HepG2 (cell line): ENCODE data around the gene KIF3C. TPM values are rescaled to one million over a fixed set of nuclear protein-coding genes. Genes with fewer than 3 reads are reported as not detected.

Source experiments
- CHD2 ChIP-seq: IDR thresholded peaks from 2 replicates; pipeline ENCODE4 v1.6.1; 2011; ENCODE audit warnings: low read depth, low read length, improper control_type of control experiment
- FOSL2 ChIP-seq: sonication (generic); formaldehyde crosslinking; IDR thresholded peaks from 2 replicates; pipeline ENCODE4 v1.4.0; 2020; ENCODE audit warnings: missing genetic modification reagents
- FOXP1 ChIP-seq, 2 experiments: fragments of 450-650 bp in 1 of 2; IDR thresholded peaks; 2 replicates each; pipeline ENCODE4 v1.6.1; 2017 to 2018; ENCODE audit warnings: antibody characterized with exemption in 1 of 2
- HOMEZ ChIP-seq: IDR thresholded peaks from 2 replicates; pipeline ENCODE4 v1.6.1; 2016; ENCODE audit warnings: low read depth
- KDM5B ChIP-seq: sonication (generic); formaldehyde crosslinking; IDR thresholded peaks from 2 replicates; pipeline ENCODE4 v1.4.0; 2020; ENCODE audit warnings: missing genetic modification reagents, mild to moderate bottlenecking, borderline replicate concordance
- MTERF4 ChIP-seq: sonication (generic); formaldehyde crosslinking; IDR thresholded peaks from 2 replicates; pipeline ENCODE4 v1.8.0; 2023; ENCODE audit warnings: mild to moderate bottlenecking, missing genetic modification reagents
- NFE2 ChIP-seq: sonication (generic); formaldehyde crosslinking; IDR thresholded peaks from 2 replicates; pipeline ENCODE4 v1.4.0; 2020; ENCODE audit warnings: missing genetic modification reagents
- REPIN1 ChIP-seq: sonication (generic); formaldehyde crosslinking; IDR thresholded peaks from 2 replicates; pipeline ENCODE4 v1.8.0; 2022; ENCODE audit warnings: missing genetic modification reagents, low read depth, mild to moderate bottlenecking, borderline replicate concordance
- SP5 ChIP-seq: IDR thresholded peaks from 2 replicates; pipeline ENCODE4 v1.6.1; 2016; ENCODE audit warnings: low read depth, borderline replicate concordance
- ZBTB49 ChIP-seq: sonication (generic); formaldehyde crosslinking; IDR thresholded peaks from 2 replicates; pipeline ENCODE4 v1.4.0; 2020; ENCODE audit warnings: missing genetic modification reagents, borderline replicate concordance
- ZFP91 ChIP-seq: sonication (generic); formaldehyde crosslinking; IDR thresholded peaks from 2 replicates; pipeline ENCODE4 v1.9.0; 2022; ENCODE audit warnings: missing genetic modification reagents, mild to moderate bottlenecking, borderline replicate concordance
- ZNF121 ChIP-seq: sonication (generic); formaldehyde crosslinking; IDR thresholded peaks from 2 replicates; pipeline ENCODE4 v1.5.0; 2020; ENCODE audit warnings: mild to moderate bottlenecking, missing genetic modification reagents
- ZNF570 ChIP-seq: sonication (generic); formaldehyde crosslinking; IDR thresholded peaks from 2 replicates; pipeline ENCODE4 v1.4.0; 2020; ENCODE audit warnings: mild to moderate bottlenecking, missing genetic modification reagents, borderline replicate concordance
- ZNF629 ChIP-seq: sonication (generic); formaldehyde crosslinking; conservative IDR thresholded peaks from 2 replicates; pipeline ENCODE4 v1.5.0; 2020; ENCODE audit warnings: missing genetic modification reagents
- ZNF646 ChIP-seq: sonication (generic); formaldehyde crosslinking; IDR thresholded peaks from 2 replicates; pipeline ENCODE4 v1.9.0; 2021; ENCODE audit warnings: mild to moderate bottlenecking, missing genetic modification reagents
- ZNF788 ChIP-seq: sonication (generic); formaldehyde crosslinking; IDR thresholded peaks from 2 replicates; pipeline ENCODE4 v1.5.0; 2020; ENCODE audit warnings: mild to moderate bottlenecking, missing genetic modification reagents, borderline replicate concordance
- polyA plus RNA-seq, 8 experiments: library from polyadenylated mRNA; depleted of rRNA in 3 of 8; stranded (reverse) in 7 of 8; unstranded in 1 of 8; fragments of >200 nt; fragmentation: Illumina TruSeq in 4 of 8; extraction: Trizol in 4 of 8; gene quantifications; 2 replicates each; pipeline versions ENCODE4 v1.2.1 to v1.2.3, GENCODE V29; 2011 to 2016; ENCODE audit warnings: low read depth in 4 of 8, missing spikeins in 1 of 8, mixed read lengths in 1 of 8; ENCODE audit not compliant: insufficient read depth in 1 of 8
- total RNA-seq, 5 experiments: library from RNA; depleted of rRNA; stranded (reverse); fragments of >200 nt; fragmentation: Illumina TruSeq; extraction: Trizol; gene quantifications; 2 replicates each; pipeline ENCODE4 v1.2.3, GENCODE V29; 2016; ENCODE audit warnings: low read depth in 1 of 5

Gene KIF3C
- total and polyA plus RNA-seq, 2 of the 13 experiments (the other 11 are each of a cell fraction or from before 2014, with no cell fraction given): 3.6 to 4.9 TPM

- TF ChIP-seq MTERF4 (CRISPR knock-in tag): 0 out of 2 replicates have a peak, but pooled peaks have one; percentile 13
- TF ChIP-seq FOXP1 (IDR thresholded peaks at IDR 0.05): no peak
- no peak for TF ChIP-seq FOXP1 (CRISPR knock-in tag; IDR thresholded peaks at IDR 0.05)
- TF ChIP-seq ZNF121 (CRISPR knock-in tag): no peak
- no peak for TF ChIP-seq ZBTB49 (CRISPR knock-in tag)
- no peak for TF ChIP-seq NFE2 (CRISPR knock-in tag)
- no peak for TF ChIP-seq CHD2
- 0 out of 2 replicates have a peak, but pooled peaks have one; percentile 24 for TF ChIP-seq KDM5B (CRISPR knock-in tag)
- TF ChIP-seq ZNF570 (CRISPR knock-in tag): no peak
- TF ChIP-seq ZFP91 (CRISPR knock-in tag): peak; percentile 32; the same call in 1 of the 2 replicates
- no peak for TF ChIP-seq ZNF629 (CRISPR knock-in tag)
- TF ChIP-seq ZNF788 (CRISPR knock-in tag): no peak
- TF ChIP-seq SP5 (CRISPR knock-in tag): no peak
- TF ChIP-seq ZNF646: no peak
- peak; percentile 18; the same call in 1 of the 2 replicates for TF ChIP-seq FOSL2 (CRISPR knock-in tag)
- no peak for TF ChIP-seq HOMEZ (CRISPR knock-in tag)
- TF ChIP-seq REPIN1 (CRISPR knock-in tag): no peak
Measured at GRCh38 chr2:25955869-25956535, 26.3 kb downstream of the KIF3C start (continued).
